Suprapubic skin (tissue), 4 donors: ENCODE results near the gene TES. TPM values are rescaled to one million over a fixed set of nuclear protein-coding genes. Genes with fewer than 3 reads are reported as not detected.
A peak's percentile ranks its signal among the peaks of the same experiment; 100 is the strongest.

Experiments
- DNase-seq, 2 donors: peaks; one replicate each; pipeline ENCODE4 v3.0.0-alpha.2; 2019; ENCODE audit warnings: low spot score in 2 of 2
- H3K27ac ChIP-seq: fragments of 200-600 bp; sonication (generic); one replicate; pipeline ENCODE4 v1.5.1; 2019
- H3K27me3 ChIP-seq: fragments of 200-600 bp; sonication (generic); one replicate; pipeline ENCODE4 v1.5.1; 2019
- H3K36me3 ChIP-seq: fragments of 200-600 bp; sonication (generic); one replicate; pipeline ENCODE4 v1.5.1; 2019
- H3K4me1 ChIP-seq: fragments of 200-600 bp; sonication (generic); one replicate; pipeline ENCODE4 v1.5.1; 2019
- H3K4me3 ChIP-seq: fragments of 200-600 bp; sonication (generic); one replicate; pipeline ENCODE4 v1.5.1; 2019; ENCODE audit warnings: mild to moderate bottlenecking
- H3K9me3 ChIP-seq: fragments of 200-600 bp; sonication (generic); one replicate; pipeline ENCODE4 v1.5.1; 2019
- EP300 ChIP-seq: sonication (generic); formaldehyde crosslinking; IDR thresholded peaks from one replicate; pipeline ENCODE4 v1.6.1; 2017; ENCODE audit warnings: antibody characterized with exemption
- POLR2A ChIP-seq, 2 donors: fragments of 450-650 bp; IDR thresholded peaks; one replicate each; pipeline ENCODE4 v1.6.1; 2017; ENCODE audit warnings: antibody characterized with exemption in 2 of 2, mild to moderate bottlenecking in 2 of 2, moderate library complexity in 2 of 2
- POLR2AphosphoS5 ChIP-seq, 3 donors: sonication (generic); formaldehyde crosslinking; IDR thresholded peaks; one replicate each; pipeline ENCODE4 v1.6.1; 2017; ENCODE audit warnings: antibody characterized with exemption in 3 of 3
- WGBS: methylation state at CpG from one replicate; pipeline ENCODE4 v1.1.5; 2018; 5-methylcytosine and 5-hydroxymethylcytosine counted together
- total RNA-seq, 4 donors: library from RNA; depleted of rRNA; stranded (reverse); fragments of >200 nt; gene quantifications; one replicate each; pipeline ENCODE4 v1.1.0, GENCODE V29; 2016
- TF ChIP-seq, protein P1 (sequence below), 2 donors: fragments of 200-600 bp in 1 of 2; fragments of 450-650 bp in 1 of 2; sonication (generic) in 1 of 2; IDR thresholded peaks; one replicate each; pipeline ENCODE4 v1.5.1; 2016 to 2019; ENCODE audit warnings: antibody characterized with exemption in 2 of 2, mild to moderate bottlenecking in 1 of 2, moderate library complexity in 1 of 2

TES gene, protein sequence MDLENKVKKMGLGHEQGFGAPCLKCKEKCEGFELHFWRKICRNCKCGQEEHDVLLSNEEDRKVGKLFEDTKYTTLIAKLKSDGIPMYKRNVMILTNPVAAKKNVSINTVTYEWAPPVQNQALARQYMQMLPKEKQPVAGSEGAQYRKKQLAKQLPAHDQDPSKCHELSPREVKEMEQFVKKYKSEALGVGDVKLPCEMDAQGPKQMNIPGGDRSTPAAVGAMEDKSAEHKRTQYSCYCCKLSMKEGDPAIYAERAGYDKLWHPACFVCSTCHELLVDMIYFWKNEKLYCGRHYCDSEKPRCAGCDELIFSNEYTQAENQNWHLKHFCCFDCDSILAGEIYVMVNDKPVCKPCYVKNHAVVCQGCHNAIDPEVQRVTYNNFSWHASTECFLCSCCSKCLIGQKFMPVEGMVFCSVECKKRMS
- 10 to 100 TPM; 44.3 to 66.0 (median 57.5) TPM for total RNA-seq

DNA sequence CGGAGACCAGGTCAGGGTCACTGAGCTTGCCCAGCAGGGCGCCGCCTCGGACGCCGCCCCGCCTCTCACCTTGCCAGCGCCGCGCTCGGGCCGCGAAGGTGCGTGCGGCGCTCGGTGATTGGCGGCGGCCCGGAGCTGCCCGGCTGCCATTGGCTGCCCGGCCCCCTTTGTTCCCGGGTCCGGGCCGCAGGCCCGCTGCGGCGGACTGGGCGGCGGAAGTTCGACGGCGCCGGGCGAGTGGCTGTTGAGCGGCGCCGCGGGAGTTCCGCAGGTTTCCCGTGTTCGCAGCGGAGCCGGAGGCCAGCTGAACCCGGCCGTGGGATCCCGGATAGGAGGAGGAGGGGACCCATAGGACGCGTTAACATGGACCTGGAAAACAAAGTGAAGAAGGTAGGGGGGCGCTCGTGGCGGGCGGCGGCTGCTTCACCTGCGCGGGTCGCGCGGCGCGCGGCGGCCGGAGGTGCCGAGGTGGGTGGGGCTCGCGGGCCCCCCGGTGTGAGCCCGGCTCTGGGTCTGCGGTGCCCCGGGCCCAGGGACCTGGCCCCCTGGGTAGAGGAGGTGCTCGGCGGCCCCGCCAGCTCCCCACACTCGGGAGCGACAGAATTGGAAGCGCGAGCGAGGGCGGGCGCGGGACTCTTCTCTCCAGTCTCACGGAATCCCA is at the start of gene TES:
Gene TES (plus strand): TSS at position 195 of the 661 bp plus-strand sequence. CDS start 169 bp downstream, at position 364.
- H3K36me3 ChIP-seq = no peaks in the 10 kb centered on the region
- no peaks in the 10 kb centered on the region for H3K9me3 ChIP-seq
- H3K4me3 ChIP-seq = peak within 1 kb of the TSS; percentile 78
- TF ChIP-seq EP300 = no peak
- peak in 1 of 2 donors; percentile 37 for TF ChIP-seq POLR2A (IDR thresholded peaks at IDR 0.05)
- peak in 1 of 2 donors; percentile 84 for DNase-seq
- 3% methylated on average over 45 of the region's 83 CpGs for WGBS
- H3K4me1 ChIP-seq = peaks cover 38% of the 10 kb centered on the region
- peak within 1 kb of the TSS; percentile 96 for H3K27ac ChIP-seq
- no peaks in the 10 kb centered on the region for H3K27me3 ChIP-seq

DNA sequence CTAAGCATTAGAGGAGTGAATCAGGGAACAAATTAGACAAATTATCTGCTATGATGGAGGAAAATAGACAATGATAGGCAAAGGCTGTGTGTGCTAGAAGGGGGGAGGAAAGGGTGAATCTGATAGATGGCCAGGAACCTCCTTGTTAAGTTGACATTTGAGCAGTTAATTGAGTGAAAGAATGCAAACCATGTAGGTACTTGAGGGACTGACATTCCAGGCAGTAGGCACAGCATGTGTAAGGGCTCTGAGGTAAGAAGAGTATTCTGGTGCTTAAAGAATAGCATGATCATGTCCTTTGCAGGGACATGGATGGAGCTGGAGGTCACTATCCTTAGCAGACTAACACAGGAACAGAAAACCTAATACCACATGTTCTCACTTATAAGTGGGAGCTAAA is 48.6 kb upstream of the TES start:
- DNase-seq = no peak
- TF ChIP-seq EP300 = no peak
- TF ChIP-seq POLR2A (IDR thresholded peaks at IDR 0.05) = no peak
- TF ChIP-seq, protein P1, sequence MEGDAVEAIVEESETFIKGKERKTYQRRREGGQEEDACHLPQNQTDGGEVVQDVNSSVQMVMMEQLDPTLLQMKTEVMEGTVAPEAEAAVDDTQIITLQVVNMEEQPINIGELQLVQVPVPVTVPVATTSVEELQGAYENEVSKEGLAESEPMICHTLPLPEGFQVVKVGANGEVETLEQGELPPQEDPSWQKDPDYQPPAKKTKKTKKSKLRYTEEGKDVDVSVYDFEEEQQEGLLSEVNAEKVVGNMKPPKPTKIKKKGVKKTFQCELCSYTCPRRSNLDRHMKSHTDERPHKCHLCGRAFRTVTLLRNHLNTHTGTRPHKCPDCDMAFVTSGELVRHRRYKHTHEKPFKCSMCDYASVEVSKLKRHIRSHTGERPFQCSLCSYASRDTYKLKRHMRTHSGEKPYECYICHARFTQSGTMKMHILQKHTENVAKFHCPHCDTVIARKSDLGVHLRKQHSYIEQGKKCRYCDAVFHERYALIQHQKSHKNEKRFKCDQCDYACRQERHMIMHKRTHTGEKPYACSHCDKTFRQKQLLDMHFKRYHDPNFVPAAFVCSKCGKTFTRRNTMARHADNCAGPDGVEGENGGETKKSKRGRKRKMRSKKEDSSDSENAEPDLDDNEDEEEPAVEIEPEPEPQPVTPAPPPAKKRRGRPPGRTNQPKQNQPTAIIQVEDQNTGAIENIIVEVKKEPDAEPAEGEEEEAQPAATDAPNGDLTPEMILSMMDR (IDR thresholded peaks at IDR 0.05) = no peak
- TF ChIP-seq POLR2AphosphoS5 (IDR thresholded peaks at IDR 0.05) = no peak
- Histone ChIP-seq H3K9me3 (no peaks in the 10 kb centered on the region), H3K27me3 (no peaks in the 10 kb centered on the region), H3K36me3 (no peaks in the 10 kb centered on the region), H3K4me3 (no peak overlapping the region), H3K27ac (no peak overlapping the region), H3K4me1 (no peaks in the 10 kb centered on the region)

DNA sequence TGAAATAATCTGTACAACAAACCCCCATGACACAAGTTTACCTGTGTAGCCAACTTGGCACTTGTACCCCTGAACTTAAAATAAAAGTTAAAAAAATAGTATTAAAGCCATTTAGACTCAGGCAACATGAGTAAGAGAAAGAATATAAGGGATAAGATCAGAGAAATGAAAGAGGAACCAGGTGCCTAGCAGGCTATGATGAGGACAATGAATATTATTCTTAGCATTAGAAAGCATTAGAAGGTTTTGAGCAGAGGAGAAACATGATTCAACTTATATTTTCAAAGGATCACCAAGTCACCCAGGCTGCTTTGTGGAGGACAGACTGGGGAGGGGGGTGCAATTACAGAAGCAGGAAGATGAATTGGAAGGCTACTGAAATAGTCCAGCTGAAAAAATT is 48.1 kb upstream of the TES start:
- no peak overlapping the region for H3K27ac ChIP-seq
- no peaks in the 10 kb centered on the region for H3K9me3 ChIP-seq
- DNase-seq = no peak
- H3K36me3 ChIP-seq = no peaks in the 10 kb centered on the region
- H3K4me1 ChIP-seq = no peaks in the 10 kb centered on the region
- H3K27me3 ChIP-seq = no peaks in the 10 kb centered on the region
- no peak for TF ChIP-seq EP300
- TF ChIP-seq, protein P1 (IDR thresholded peaks at IDR 0.05) = no peak
- no peak for TF ChIP-seq POLR2A (IDR thresholded peaks at IDR 0.05)
- no peak for TF ChIP-seq POLR2AphosphoS5 (IDR thresholded peaks at IDR 0.05)
- no peak overlapping the region for H3K4me3 ChIP-seq

DNA sequence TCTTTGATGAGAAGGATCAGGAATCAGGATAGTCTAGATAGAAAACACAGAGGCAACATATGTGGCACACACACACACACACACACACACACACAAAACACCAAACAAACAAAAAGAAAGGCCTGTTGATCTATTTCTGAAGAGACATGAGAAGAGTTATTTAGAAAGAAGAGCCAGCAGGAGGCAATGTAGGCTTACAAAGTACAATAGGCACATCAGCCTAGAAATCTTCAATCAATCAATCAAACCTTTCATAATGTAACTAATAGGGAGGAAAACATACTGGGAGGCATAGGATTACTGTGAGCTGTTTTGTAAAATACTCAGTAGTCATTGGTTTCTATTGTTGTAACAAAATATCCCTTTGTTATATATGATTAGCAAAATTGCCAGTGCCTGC is 47.3 kb upstream of the TES start:
- TF ChIP-seq, protein P1 (IDR thresholded peaks at IDR 0.05) = no peak
- TF ChIP-seq EP300 (no peak), POLR2A (IDR thresholded peaks at IDR 0.05) (no peak), POLR2AphosphoS5 (IDR thresholded peaks at IDR 0.05) (no peak)
- H3K27ac ChIP-seq = no peak overlapping the region
- no peaks in the 10 kb centered on the region for H3K9me3 ChIP-seq
- H3K36me3 ChIP-seq = no peaks in the 10 kb centered on the region
- no peaks in the 10 kb centered on the region for H3K4me1 ChIP-seq
- H3K27me3 ChIP-seq = no peaks in the 10 kb centered on the region
- DNase-seq = no peak
- H3K4me3 ChIP-seq = no peak overlapping the region

DNA sequence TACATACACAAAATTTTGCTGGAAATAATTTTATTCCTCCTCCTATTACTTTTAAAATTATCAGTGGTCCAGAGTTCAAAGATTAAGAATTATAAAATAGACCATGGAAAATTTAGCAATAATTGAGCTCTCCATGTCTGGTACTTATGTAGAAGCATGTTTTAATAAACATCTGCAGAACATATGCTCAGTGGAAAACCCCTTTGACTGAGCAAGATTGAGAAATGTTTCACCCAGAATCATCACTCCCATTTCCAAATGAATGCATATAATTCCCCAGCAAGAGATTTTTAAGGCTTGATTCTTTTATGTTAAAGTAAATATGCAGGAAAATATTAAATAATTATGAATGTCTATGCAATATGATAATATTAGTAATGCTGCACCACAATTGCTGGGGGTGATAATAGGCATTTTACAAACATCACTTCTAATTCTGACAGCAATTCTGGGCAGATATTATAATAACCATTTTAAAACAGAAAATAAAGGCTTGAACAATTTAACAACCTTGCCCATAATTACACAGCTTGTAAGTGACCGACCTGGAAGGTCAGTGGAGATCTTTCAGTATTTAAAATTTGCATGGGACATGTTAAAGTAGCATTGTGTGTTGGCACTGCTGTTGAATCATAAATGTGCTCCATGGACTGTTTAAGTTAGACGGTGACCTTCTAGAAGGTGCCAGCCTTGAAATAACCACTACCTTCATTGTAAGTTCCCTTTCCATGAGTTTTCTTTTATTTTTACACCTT is 45.6 kb upstream of the TES start:
- no peak overlapping the region for H3K27ac ChIP-seq
- DNase-seq = no peak
- no peaks in the 10 kb centered on the region for H3K4me1 ChIP-seq
- no peaks in the 10 kb centered on the region for H3K27me3 ChIP-seq
- TF ChIP-seq POLR2A (IDR thresholded peaks at IDR 0.05) (no peak), POLR2AphosphoS5 (IDR thresholded peaks at IDR 0.05) (no peak), EP300 (no peak)
- TF ChIP-seq, protein P1 (IDR thresholded peaks at IDR 0.05) = no peak
- H3K9me3 ChIP-seq = no peaks in the 10 kb centered on the region
- H3K36me3 ChIP-seq = no peaks in the 10 kb centered on the region
- H3K4me3 ChIP-seq = no peak overlapping the region
- WGBS = 73% methylated on average over 2 of the region's 2 CpGs
